AG09319 (cell line): ENCODE data around the gene KRTAP19-3.
"Not testable (repeated sequence)": the region's sequence is repeated elsewhere in the genome, so short reads cannot be mapped to it uniquely, and the experiment has no call there.

Source experiments
- DNase-seq: peaks from one replicate; pipeline ENCODE4 v3.0.0-alpha.2; 2010; ENCODE audit warnings: low read depth; ENCODE audit errors: extremely low read depth
- CTCF ChIP-seq: IDR thresholded peaks from 2 replicates; pipeline ENCODE4 v1.5.1; 2011; ENCODE audit warnings: low read depth, mild to moderate bottlenecking, inconsistent platforms, low read length, moderate library complexity

Gene KRTAP19-3

GRCh38 chr21:30491963-30492428 is at the start of gene KRTAP19-3:
KRTAP19-3 (minus strand) TSS chr21:30492013; CDS start chr21:30491957, 56 bp downstream.
- no peak for TF ChIP-seq CTCF
- no peak for DNase-seq

GRCh38 chr21:30518876-30519275 is 27.1 kb upstream of the KRTAP19-3 start:
- TF ChIP-seq CTCF = no peak
- DNase-seq = no peak

- no peak for TF ChIP-seq CTCF
- DNase-seq = no peak
These were observed 23.9 kb upstream of the KRTAP19-3 start for GRCh38 chr21:30515681-30516080.

- DNase-seq = not testable (repeated sequence)
These were observed 13.9 kb upstream of the KRTAP19-3 start for GRCh38 chr21:30505621-30506205.

GRCh38 chr21:30502041-30502440 is 10.2 kb upstream of the KRTAP19-3 start, which contains the start of gene KRTAP19-5:
KRTAP19-5 (minus strand) TSS chr21:30502141; CDS start chr21:30502090, 51 bp downstream.
- TF ChIP-seq CTCF = no peak
- DNase-seq = no peak

GRCh38 chr21:30497065-30497464 is 5.3 kb upstream of the KRTAP19-3 start, which contains the start of gene KRTAP19-4:
KRTAP19-4 (minus strand) TSS chr21:30497165; CDS start chr21:30497110, 55 bp downstream.
- TF ChIP-seq CTCF = no peak
- DNase-seq = no peak

GRCh38 chr21:30487336-30487735 is 4.5 kb downstream of the KRTAP19-3 start, which contains the start of gene KRTAP19-2:
KRTAP19-2 (minus strand) TSS chr21:30487436; CDS start chr21:30487348, 88 bp downstream.
- no peak for TF ChIP-seq CTCF
- no peak for DNase-seq

- no peak for DNase-seq
- no peak for TF ChIP-seq CTCF
These were observed 5.6 kb downstream of the KRTAP19-3 start for GRCh38 chr21:30486180-30486579.
